GM21786 (cell line): ENCODE measurements around the gene RAP1A.

Experiments used
- ATAC-seq: cut with Tn5 transposase; IDR thresholded peaks from one replicate; pipeline ENCODE4 v1.9.1; 2021; ENCODE audit not compliant: unreplicated experiment

The RAP1A gene

GRCh38 chr1:111751906-111752575 is 132.5 kb downstream of the RAP1A start:
- ATAC-seq = no peak

- ATAC-seq = no peak
Measured at GRCh38 chr1:111754984-111755330, 135.4 kb downstream of the RAP1A start.

- peak; percentile 90 for ATAC-seq
Measured at GRCh38 chr1:111755331-111756123, 135.9 kb downstream of the RAP1A start, which contains the start of gene DDX20. Gene DDX20, plus strand, starts transcription at chr1:111755901. Its CDS starts 24 bp downstream, at chr1:111755925.

GRCh38 chr1:111756124-111756513 is 136.5 kb downstream of the RAP1A start:
- peak; percentile 17 for ATAC-seq

GRCh38 chr1:111758373-111758772 is 138.8 kb downstream of the RAP1A start:
- ATAC-seq = no peak

GRCh38 chr1:111761717-111762116 is 142.1 kb downstream of the RAP1A start:
- no peak for ATAC-seq

GRCh38 chr1:111762332-111762731 is 142.7 kb downstream of the RAP1A start:
- ATAC-seq = no peak
